ENCODE results near the gene TLE6.
"Not testable (repeated sequence)": the region's sequence is repeated elsewhere in the genome, so short reads cannot be mapped to it uniquely, and the experiment has no call there.

Gene TLE6

GRCh38 chr19:2982561-2982960 is 5.2 kb downstream of the TLE6 start:
- no peak for DNase-seq
- TF ChIP-seq POLR2A (IDR thresholded peaks at IDR 0.05; ENCODE audit: low read length) = no peak
- no peak for TF ChIP-seq GATA1 (IDR thresholded peaks at IDR 0.05; ENCODE audit: low read depth, low read length)

- no peak for TF ChIP-seq POLR2A (IDR thresholded peaks at IDR 0.05; ENCODE audit: low read length)
- no peak for TF ChIP-seq GATA1 (IDR thresholded peaks at IDR 0.05; ENCODE audit: low read depth, low read length)
- DNase-seq = no peak
These were observed 5.6 kb downstream of the TLE6 start for GRCh38 chr19:2982983-2983350.

DNA sequence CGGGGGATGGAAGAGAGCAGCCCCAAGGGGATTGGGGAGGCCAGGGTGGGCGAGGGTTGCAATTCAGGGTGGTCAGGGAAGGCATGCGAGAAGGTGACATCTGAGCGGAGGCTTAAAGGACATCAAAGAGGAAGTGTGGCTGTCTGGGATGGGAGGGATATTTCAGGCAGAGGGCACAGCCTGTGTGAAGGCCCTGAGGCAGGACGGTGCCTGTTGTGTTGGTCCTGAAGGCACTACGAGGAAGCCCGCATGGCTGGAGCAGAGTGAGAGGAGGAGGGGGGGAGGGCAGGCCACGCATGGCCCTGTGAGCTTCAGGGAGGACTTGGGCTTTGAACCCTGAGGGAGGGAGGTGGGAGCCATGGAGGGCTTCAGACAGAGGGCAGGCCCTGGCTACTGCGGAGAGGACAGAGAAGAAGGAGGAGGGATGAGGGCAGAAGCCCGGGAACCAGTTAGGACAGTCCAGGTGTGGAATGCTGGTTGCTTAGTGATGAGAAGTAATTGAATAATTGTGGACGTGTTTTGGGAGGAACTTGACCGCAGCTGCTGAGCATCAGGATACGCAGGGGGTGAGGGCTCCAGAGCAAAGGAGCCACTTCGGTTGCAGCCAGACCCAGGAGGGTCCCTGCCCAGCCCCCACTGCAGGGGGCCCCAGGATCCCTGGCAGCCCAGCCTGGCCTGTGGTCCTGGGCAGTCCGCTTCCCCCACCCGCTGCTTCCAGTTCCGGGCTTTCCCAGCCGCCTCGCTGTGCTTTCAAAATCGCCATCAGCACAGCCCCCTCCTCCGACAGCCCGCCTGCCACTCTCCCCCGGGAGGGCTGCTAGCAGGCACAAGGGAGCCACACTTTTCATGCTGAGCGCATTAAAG is 6.2 kb downstream of the TLE6 start:
- no peak for DNase-seq
- TF ChIP-seq POLR2A (IDR thresholded peaks at IDR 0.05; ENCODE audit: low read length) = no peak
- TF ChIP-seq GATA1 (IDR thresholded peaks at IDR 0.05; ENCODE audit: low read depth, low read length) = no peak

DNA sequence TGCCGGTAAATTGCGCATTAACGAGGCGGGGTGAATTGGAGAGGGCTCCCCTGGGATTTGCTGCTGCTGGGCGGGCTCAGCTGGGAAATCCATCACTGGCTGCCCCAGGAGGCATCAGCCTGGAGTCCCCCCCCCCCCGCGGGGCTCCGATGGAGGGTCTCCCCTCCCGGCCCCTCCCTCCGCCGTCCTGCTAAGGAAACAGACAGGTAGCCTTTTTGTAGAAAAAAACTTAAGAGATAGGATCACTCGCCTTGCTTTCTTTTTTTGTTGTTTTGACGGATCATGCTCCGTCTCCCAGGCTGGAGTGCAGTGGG is 6.8 kb downstream of the TLE6 start:
- no peak for DNase-seq
- TF ChIP-seq GATA1 (IDR thresholded peaks at IDR 0.05; ENCODE audit: low read depth, low read length) = no peak

- no peak for DNase-seq
- TF ChIP-seq GATA1 (IDR thresholded peaks at IDR 0.05; ENCODE audit: low read depth, low read length) (no peak), POLR2A (IDR thresholded peaks at IDR 0.05; ENCODE audit: low read length) (no peak)
These were observed 9.7 kb downstream of the TLE6 start for GRCh38 chr19:2986951-2987524.

GRCh38 chr19:2987797-2988196 is 10.4 kb downstream of the TLE6 start:
- no peak for TF ChIP-seq POLR2A (IDR thresholded peaks at IDR 0.05; ENCODE audit: low read length)
- no peak for TF ChIP-seq GATA1 (IDR thresholded peaks at IDR 0.05; ENCODE audit: low read depth, low read length)
- DNase-seq = no peak

DNA sequence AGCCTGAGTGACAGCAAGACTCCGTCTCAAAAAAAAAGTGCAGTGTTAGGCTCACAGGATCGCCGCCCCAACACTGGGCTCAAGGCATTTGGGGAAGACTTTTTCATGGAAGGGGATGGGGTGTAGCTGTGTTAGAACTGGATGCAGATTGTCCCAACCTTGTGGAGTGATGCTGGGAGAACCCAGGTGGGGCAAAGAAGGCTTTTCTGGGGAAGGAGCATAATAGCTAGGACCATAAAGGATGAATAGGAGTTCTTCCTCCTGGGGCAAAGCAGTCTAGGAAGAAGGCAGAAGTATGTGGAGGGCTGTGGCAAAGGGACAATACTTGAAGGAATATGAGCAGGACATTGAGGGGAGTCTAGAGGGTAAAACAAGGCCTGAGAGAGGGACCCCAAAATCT is 11.2 kb downstream of the TLE6 start:
- DNase-seq = no peak
- TF ChIP-seq GATA1 (IDR thresholded peaks at IDR 0.05; ENCODE audit: low read depth, low read length) (no peak), POLR2A (IDR thresholded peaks at IDR 0.05; ENCODE audit: low read length) (no peak)

GRCh38 chr19:2989236-2989946 is 12.0 kb downstream of the TLE6 start:
- TF ChIP-seq POLR2A (IDR thresholded peaks at IDR 0.05; ENCODE audit: low read length) (no peak), GATA1 (IDR thresholded peaks at IDR 0.05; ENCODE audit: low read depth, low read length) (no peak)
- no peak for DNase-seq

GRCh38 chr19:2992333-2992732 is 15.0 kb downstream of the TLE6 start:
- not testable (repeated sequence) for DNase-seq

GRCh38 chr19:2992958-2993357 is 15.6 kb downstream of the TLE6 start:
- TF ChIP-seq GATA1 (IDR thresholded peaks at IDR 0.05; ENCODE audit: low read depth, low read length) (no peak), POLR2A (IDR thresholded peaks at IDR 0.05; ENCODE audit: low read length) (no peak)
- no peak for DNase-seq

- DNase-seq = no peak
- TF ChIP-seq GATA1 (IDR thresholded peaks at IDR 0.05; ENCODE audit: low read depth, low read length) (no peak), POLR2A (IDR thresholded peaks at IDR 0.05; ENCODE audit: low read length) (no peak)
These were observed 16.2 kb downstream of the TLE6 start for GRCh38 chr19:2993579-2993978.

GRCh38 chr19:2994588-2995131 is 17.3 kb downstream of the TLE6 start:
- DNase-seq = no peak
- TF ChIP-seq GATA1 (IDR thresholded peaks at IDR 0.05; ENCODE audit: low read depth, low read length) = no peak
- TF ChIP-seq POLR2A (IDR thresholded peaks at IDR 0.05; ENCODE audit: low read length) = no peak

DNA sequence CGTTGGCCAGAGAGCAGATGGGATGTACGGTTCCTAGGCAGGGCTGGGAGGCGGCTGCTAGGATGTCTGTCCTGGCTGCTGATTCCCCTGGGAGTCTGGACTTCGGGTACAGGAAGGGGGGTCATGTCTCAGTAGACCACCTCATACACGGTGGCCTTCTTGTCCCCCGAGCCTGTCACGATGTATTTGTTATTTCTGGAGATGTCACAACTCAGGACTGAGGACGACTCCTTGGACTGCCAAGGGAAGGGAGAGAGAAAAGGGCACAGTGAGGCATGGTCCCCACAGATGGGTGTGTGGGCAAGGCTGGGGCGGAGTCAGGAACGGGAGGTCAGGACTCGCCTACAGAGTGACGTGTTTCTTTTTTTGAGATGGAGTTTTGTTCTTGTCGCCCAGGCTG is 20.4 kb downstream of the TLE6 start:
- TF ChIP-seq GATA1 (IDR thresholded peaks at IDR 0.05; ENCODE audit: low read depth, low read length) = no peak
- no peak for TF ChIP-seq POLR2A (IDR thresholded peaks at IDR 0.05; ENCODE audit: low read length)
- no peak for DNase-seq

DNA sequence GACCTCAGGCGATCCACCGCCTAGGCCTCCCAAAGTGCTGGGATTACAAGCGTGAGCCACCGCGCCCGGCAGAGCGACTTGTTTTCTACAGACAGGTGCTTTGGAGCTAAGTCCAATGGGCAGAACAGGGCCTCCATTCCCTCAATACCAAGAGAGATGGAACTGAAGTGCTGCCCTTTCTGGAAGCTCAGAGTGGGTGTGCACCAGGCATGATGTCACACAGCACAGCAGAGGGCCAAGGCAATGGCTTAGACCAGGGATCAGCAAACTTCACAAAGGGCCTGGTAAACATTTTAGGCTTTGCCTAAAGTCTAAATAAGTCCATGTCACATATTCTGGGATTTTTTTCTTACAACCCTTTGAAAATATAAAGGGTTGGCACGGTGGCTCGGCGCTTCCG is 21.3 kb downstream of the TLE6 start:
- DNase-seq = no peak
- TF ChIP-seq POLR2A (IDR thresholded peaks at IDR 0.05; ENCODE audit: low read length) (no peak), GATA1 (IDR thresholded peaks at IDR 0.05; ENCODE audit: low read depth, low read length) (no peak)

All from erythroblast (primary cell).